Stimulated activated memory B cell treated with anti-CD40 and anti-IgM and Interleukin-4, amounts not matched to agents 10 μg/mL and 1 μg/mL and 100 μg/mL, for 72 hours (primary cell): ENCODE results near the gene KCTD1.

Experiments used
- ATAC-seq: fragments of 150-1000 bp; cut with Tn5 transposase; 2 replicates; pipeline ENCODE4 v1.10.0; 2021
- H3K27ac Mint-ChIP-seq: one replicate; pipeline ENCODE4 v1.8.0; 2022; ENCODE audit warnings: mild to moderate bottlenecking, mixed read lengths
- H3K27me3 Mint-ChIP-seq: one replicate; pipeline ENCODE4 v1.8.0; 2022; ENCODE audit warnings: mixed read lengths
- H3K36me3 Mint-ChIP-seq: one replicate; pipeline ENCODE4 v1.8.0; 2022; ENCODE audit warnings: mixed read lengths
- H3K4me1 Mint-ChIP-seq: one replicate; pipeline ENCODE4 v1.8.0; 2022; ENCODE audit warnings: mixed read lengths
- H3K4me3 Mint-ChIP-seq: one replicate; pipeline ENCODE4 v1.8.0; 2022; ENCODE audit warnings: mild to moderate bottlenecking, moderate library complexity, mixed read lengths
- H3K9me3 Mint-ChIP-seq: one replicate; pipeline ENCODE4 v1.8.0; 2022; ENCODE audit warnings: mixed read lengths

The KCTD1 gene

GRCh38 chr18:26515643-26516487, 32.5 kb downstream of the KCTD1 start:
- Mint-ChIP-seq H3K4me1 (no peaks in the 10 kb centered on the region), H3K27ac (no peak overlapping the region), H3K9me3 (no peaks in the 10 kb centered on the region), H3K4me3 (no peak overlapping the region), H3K36me3 (peaks cover 6% of the 10 kb centered on the region), H3K27me3 (no peaks in the 10 kb centered on the region)
- ATAC-seq = no peak

GRCh38 chr18:26511339-26512071, 36.8 kb downstream of the KCTD1 start:
- Mint-ChIP-seq H3K4me3 (no peak overlapping the region), H3K9me3 (no peaks in the 10 kb centered on the region), H3K4me1 (no peaks in the 10 kb centered on the region), H3K27ac (no peak overlapping the region), H3K36me3 (peaks cover 6% of the 10 kb centered on the region), H3K27me3 (no peaks in the 10 kb centered on the region)
- ATAC-seq = no peak

- H3K9me3 Mint-ChIP-seq = no peaks in the 10 kb centered on the region
- H3K27me3 Mint-ChIP-seq = no peaks in the 10 kb centered on the region
- no peak overlapping the region for H3K4me3 Mint-ChIP-seq
- H3K27ac Mint-ChIP-seq = no peak overlapping the region
- no peaks in the 10 kb centered on the region for H3K36me3 Mint-ChIP-seq
- H3K4me1 Mint-ChIP-seq = no peaks in the 10 kb centered on the region
- ATAC-seq = no peak
Measured at GRCh38 chr18:26510337-26510736, 38.0 kb downstream of the KCTD1 start.

- H3K27ac Mint-ChIP-seq = no peak overlapping the region
- H3K4me1 Mint-ChIP-seq = no peaks in the 10 kb centered on the region
- no peaks in the 10 kb centered on the region for H3K9me3 Mint-ChIP-seq
- no peaks in the 10 kb centered on the region for H3K27me3 Mint-ChIP-seq
- no peak for ATAC-seq
- H3K36me3 Mint-ChIP-seq = no peaks in the 10 kb centered on the region
- no peak overlapping the region for H3K4me3 Mint-ChIP-seq
Measured at GRCh38 chr18:26506012-26506411, 42.3 kb downstream of the KCTD1 start.

- no peak overlapping the region for H3K4me3 Mint-ChIP-seq
- H3K36me3 Mint-ChIP-seq = peaks cover 2% of the 10 kb centered on the region
- ATAC-seq = no peak
- no peaks in the 10 kb centered on the region for H3K4me1 Mint-ChIP-seq
- no peak overlapping the region for H3K27ac Mint-ChIP-seq
- no peaks in the 10 kb centered on the region for H3K27me3 Mint-ChIP-seq
- no peaks in the 10 kb centered on the region for H3K9me3 Mint-ChIP-seq
Measured at GRCh38 chr18:26504831-26505230, 43.5 kb downstream of the KCTD1 start.

GRCh38 chr18:26503382-26503781, 45.0 kb downstream of the KCTD1 start:
- no peaks in the 10 kb centered on the region for H3K4me1 Mint-ChIP-seq
- peaks cover 4% of the 10 kb centered on the region for H3K36me3 Mint-ChIP-seq
- no peak overlapping the region for H3K4me3 Mint-ChIP-seq
- no peak overlapping the region for H3K27ac Mint-ChIP-seq
- no peaks in the 10 kb centered on the region for H3K9me3 Mint-ChIP-seq
- no peak for ATAC-seq
- no peaks in the 10 kb centered on the region for H3K27me3 Mint-ChIP-seq

- Mint-ChIP-seq H3K4me3 (no peak overlapping the region), H3K27ac (no peak overlapping the region), H3K4me1 (no peaks in the 10 kb centered on the region), H3K9me3 (no peaks in the 10 kb centered on the region), H3K27me3 (no peaks in the 10 kb centered on the region), H3K36me3 (peaks cover 8% of the 10 kb centered on the region)
- ATAC-seq = no peak
Measured at GRCh38 chr18:26502823-26503222, 45.5 kb downstream of the KCTD1 start.

- ATAC-seq = no peak
Measured at GRCh38 chr18:26497866-26498265, 50.5 kb downstream of the KCTD1 start.

GRCh38 chr18:26496528-26496927, 51.8 kb downstream of the KCTD1 start:
- peaks cover 13% of the 10 kb centered on the region for H3K36me3 Mint-ChIP-seq
- H3K9me3 Mint-ChIP-seq = no peaks in the 10 kb centered on the region
- no peak for ATAC-seq
- H3K4me3 Mint-ChIP-seq = no peak overlapping the region
- H3K27ac Mint-ChIP-seq = no peak overlapping the region
- H3K4me1 Mint-ChIP-seq = no peaks in the 10 kb centered on the region
- no peaks in the 10 kb centered on the region for H3K27me3 Mint-ChIP-seq

More at GRCh38 chr18:26497866-26498265, 50.5 kb downstream of the KCTD1 start:
- peaks cover 13% of the 10 kb centered on the region for H3K36me3 Mint-ChIP-seq
- no peak overlapping the region for H3K27ac Mint-ChIP-seq
- H3K27me3 Mint-ChIP-seq = no peaks in the 10 kb centered on the region
- no peaks in the 10 kb centered on the region for H3K9me3 Mint-ChIP-seq
- no peak overlapping the region for H3K4me3 Mint-ChIP-seq
- no peaks in the 10 kb centered on the region for H3K4me1 Mint-ChIP-seq

- no peaks in the 10 kb centered on the region for H3K27me3 Mint-ChIP-seq
- peaks cover 13% of the 10 kb centered on the region for H3K36me3 Mint-ChIP-seq
- no peak overlapping the region for H3K27ac Mint-ChIP-seq
- no peaks in the 10 kb centered on the region for H3K9me3 Mint-ChIP-seq
- ATAC-seq = no peak
- no peak overlapping the region for H3K4me3 Mint-ChIP-seq
- no peaks in the 10 kb centered on the region for H3K4me1 Mint-ChIP-seq
Measured at GRCh38 chr18:26495287-26495686, 53.1 kb downstream of the KCTD1 start.

- Mint-ChIP-seq H3K36me3 (peaks cover 7% of the 10 kb centered on the region), H3K27me3 (no peaks in the 10 kb centered on the region), H3K27ac (no peak overlapping the region), H3K9me3 (no peaks in the 10 kb centered on the region), H3K4me3 (no peak overlapping the region), H3K4me1 (no peaks in the 10 kb centered on the region)
- ATAC-seq = no peak
Measured at GRCh38 chr18:26493021-26493420, 55.3 kb downstream of the KCTD1 start.

GRCh38 chr18:26491194-26491816, 57.0 kb downstream of the KCTD1 start:
- Mint-ChIP-seq H3K4me3 (no peak overlapping the region), H3K27ac (no peak overlapping the region), H3K27me3 (no peaks in the 10 kb centered on the region), H3K4me1 (no peaks in the 10 kb centered on the region), H3K9me3 (no peaks in the 10 kb centered on the region), H3K36me3 (no peaks in the 10 kb centered on the region)
- ATAC-seq = no peak

GRCh38 chr18:26489881-26490280, 58.5 kb downstream of the KCTD1 start:
- no peaks in the 10 kb centered on the region for H3K27me3 Mint-ChIP-seq
- ATAC-seq = no peak
- no peaks in the 10 kb centered on the region for H3K9me3 Mint-ChIP-seq
- H3K27ac Mint-ChIP-seq = no peak overlapping the region
- no peak overlapping the region for H3K4me3 Mint-ChIP-seq
- H3K4me1 Mint-ChIP-seq = no peaks in the 10 kb centered on the region
- no peaks in the 10 kb centered on the region for H3K36me3 Mint-ChIP-seq

- no peak for ATAC-seq
Measured at GRCh38 chr18:26489191-26489590, 59.2 kb downstream of the KCTD1 start.

GRCh38 chr18:26488417-26489009, 59.8 kb downstream of the KCTD1 start:
- Mint-ChIP-seq H3K9me3 (no peaks in the 10 kb centered on the region), H3K36me3 (no peaks in the 10 kb centered on the region), H3K4me3 (no peak overlapping the region), H3K27ac (no peak overlapping the region), H3K4me1 (no peaks in the 10 kb centered on the region), H3K27me3 (no peaks in the 10 kb centered on the region)
- ATAC-seq = no peak

More at GRCh38 chr18:26489191-26489590, 59.2 kb downstream of the KCTD1 start:
- Mint-ChIP-seq H3K36me3 (no peaks in the 10 kb centered on the region), H3K9me3 (no peaks in the 10 kb centered on the region), H3K4me1 (no peaks in the 10 kb centered on the region), H3K4me3 (no peak overlapping the region), H3K27me3 (no peaks in the 10 kb centered on the region), H3K27ac (no peak overlapping the region)
